T1000 (cell line): Measurements from ENCODE around the gene TACR2.
A peak's percentile ranks its signal among the peaks of the same experiment; 100 is the strongest.

ENCODE experiments used
- DNase-seq: peaks from one replicate; lab custom pipeline; 2025; ENCODE audit warnings: mixed read lengths; lab: John Stamatoyannopoulos, UW

Gene TACR2

GRCh38 chr10:69374242-69374641 lies 42.5 kb downstream of the TACR2 start:
- DNase-seq = no peak

GRCh38 chr10:69372126-69372980 lies 44.4 kb downstream of the TACR2 start:
- DNase-seq = no peak

- DNase-seq = no peak
Observed at GRCh38 chr10:69367469-69367868, 49.2 kb downstream of the TACR2 start.

- no peak for DNase-seq
Observed at GRCh38 chr10:69366738-69367137, 50.0 kb downstream of the TACR2 start.

- no peak for DNase-seq
Observed at GRCh38 chr10:69364232-69364940, 52.3 kb downstream of the TACR2 start.

GRCh38 chr10:69363666-69364065 lies 53.1 kb downstream of the TACR2 start:
- DNase-seq = no peak

GRCh38 chr10:69362471-69362954 lies 54.2 kb downstream of the TACR2 start:
- peak; percentile 45 for DNase-seq

- DNase-seq = no peak
Observed at GRCh38 chr10:69361303-69361614, 55.5 kb downstream of the TACR2 start.

GRCh38 chr10:69360485-69361302 lies 56.0 kb downstream of the TACR2 start:
- peak; percentile 23 for DNase-seq

GRCh38 chr10:69359594-69359993 lies 57.1 kb downstream of the TACR2 start:
- no peak for DNase-seq

GRCh38 chr10:69359148-69359547 lies 57.6 kb downstream of the TACR2 start:
- DNase-seq = no peak

GRCh38 chr10:69358148-69358795 lies 58.4 kb downstream of the TACR2 start:
- DNase-seq = no peak

- no peak for DNase-seq
Observed at GRCh38 chr10:69356187-69356586, 60.5 kb downstream of the TACR2 start.

GRCh38 chr10:69353977-69354635 lies 62.6 kb downstream of the TACR2 start:
- DNase-seq = no peak
